ENCODE data around the gene CBFA2T3. TPM values are rescaled to one million over a fixed set of nuclear protein-coding genes. Genes with fewer than 3 reads are reported as not detected.

CBFA2T3 gene
- total and polyA plus RNA-seq, 2 of the 13 experiments (the other 11 are each of a cell fraction or from before 2014, with no cell fraction given) = 0.05 TPM; not detected in 1

- H2AFZ ChIP-seq (ENCODE audit: low read length) = no peak overlapping the region
- CTCF ChIA-PET (ENCODE audit: low intra/inter-chr PET ratio, low total read pairs) = no interaction called here
- TF ChIP-seq ZNF768 (CRISPR knock-in tag; IDR thresholded peaks at IDR 0.05) (0 out of 2 replicates have a peak, but pooled peaks have one; percentile 18), RARG (CRISPR knock-in tag; IDR thresholded peaks at IDR 0.05; ENCODE audit: low read depth) (no peak), GABPA (IDR thresholded peaks at IDR 0.05; ENCODE audit: low read depth, low read length) (0 out of 2 replicates have a peak, but pooled peaks have one; percentile 3), GABPA (CRISPR knock-in tag; IDR thresholded peaks at IDR 0.05; ENCODE audit: low read depth) (no peak), TBL1XR1 (IDR thresholded peaks at IDR 0.05; ENCODE audit: borderline replicate concordance, low read length, partially characterized antibody) (no peak)
- no peak for ATAC-seq
- POLR2A ChIA-PET = no interaction called here
- DNase-seq (ENCODE audit: low spot score) = no peak
- intact Hi-C loops (cut with micrococcal nuclease; ENCODE audit: unreplicated experiment) = no loop called here
- in situ Hi-C loops (cut with HindIII; ENCODE audit: extremely low pct_ligation_motif_present, low pct_unique_long_range_greater_than_20kb) = no loop called here
- no peak overlapping the region for H3K4me3 ChIP-seq (replicated peaks in 1 of 3; ENCODE audit: insufficient read depth in 1 of 3, low read depth in 2 of 3, low read length in 3 of 3)
- H3K9me3 ChIP-seq (ENCODE audit: low read length) = no peaks in the 10 kb centered on the region
- H3K79me2 ChIP-seq (ENCODE audit: insufficient read depth, low read length) = no peaks in the 10 kb centered on the region
- WGBS (ENCODE audit: low lambda C conversion rate) = 29% methylated on average over 24 of the region's 33 CpGs
- BruUV-seq (replicated peaks) = no TSS peak
- peaks cover 13% of the 10 kb centered on the region for H3K4me1 ChIP-seq (ENCODE audit: insufficient read depth, low read length)
- H3K9ac ChIP-seq (ENCODE audit: insufficient read depth, low read depth, low read length) = no peak overlapping the region
- peaks cover 10% of the 10 kb centered on the region; the same call in 1 of the 2 replicates for H4K20me1 ChIP-seq (ENCODE audit: insufficient read depth, low read length)
- H3K36me3 ChIP-seq (replicated peaks in 1 of 2; ENCODE audit: control insufficient read depth in 1 of 2, insufficient read depth in 2 of 2, low read length in 2 of 2) = no peaks in the 10 kb centered on the region
- no peak overlapping the region for H3K27ac ChIP-seq (ENCODE audit: extremely low read length, insufficient read depth, low read length)
- peaks cover 43 to 77% of the 10 kb centered on the region in 2 experiments for H3K27me3 ChIP-seq (ENCODE audit: control insufficient read depth in 1 of 2, insufficient read depth in 2 of 2, low read length in 2 of 2)
- no peak overlapping the region for H3K4me2 ChIP-seq (ENCODE audit: low read depth, low read length)
- no peak for FAIRE-seq
Measured at GRCh38 chr16:88934066-88934667, 42.8 kb downstream of the CBFA2T3 start.

DNA sequence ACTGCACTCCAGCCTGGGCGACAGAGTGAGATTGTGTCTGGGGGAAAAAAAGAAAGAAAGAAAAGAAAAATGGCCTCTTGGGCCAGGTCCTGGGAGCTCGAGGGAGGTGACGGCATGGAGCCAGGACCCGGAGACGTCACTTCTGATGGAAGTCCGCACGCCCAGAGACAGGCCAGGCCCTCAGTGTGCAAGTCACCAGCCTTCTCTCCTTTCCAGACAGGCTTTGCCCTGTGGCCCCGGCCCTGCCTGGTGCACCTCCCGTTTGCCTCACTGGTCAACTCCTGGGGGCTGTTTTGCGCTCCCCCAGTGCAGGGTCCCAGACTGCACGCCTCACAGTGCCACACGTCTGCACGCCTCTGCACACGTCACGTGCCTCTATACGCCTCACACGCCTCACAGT lies 44.1 kb downstream of the CBFA2T3 start:
- H3K27ac ChIP-seq (ENCODE audit: extremely low read length, insufficient read depth, low read length) = no peak overlapping the region
- CTCF ChIA-PET (ENCODE audit: low intra/inter-chr PET ratio, low total read pairs) = no interaction called here

More for the DNA sequence above, 44.1 kb downstream of the CBFA2T3 start:
- peaks cover 37 to 68% of the 10 kb centered on the region in 2 experiments for H3K27me3 ChIP-seq (ENCODE audit: control insufficient read depth in 1 of 2, insufficient read depth in 2 of 2, low read length in 2 of 2)
- H3K4me2 ChIP-seq (ENCODE audit: low read depth, low read length) = no peak overlapping the region
- WGBS (ENCODE audit: low lambda C conversion rate) = 50% methylated on average over 15 of the region's 17 CpGs
- no peaks in the 10 kb centered on the region for H3K79me2 ChIP-seq (ENCODE audit: insufficient read depth, low read length)
- FAIRE-seq (no peak), DNase-seq (ENCODE audit: low spot score) (no peak), ATAC-seq (no peak)
- TF ChIP-seq SOX6 (IDR thresholded peaks at IDR 0.05) (no peak), SOX6 (CRISPR knock-in tag; IDR thresholded peaks at IDR 0.05) (no peak), REXO4 (CRISPR knock-in tag; IDR thresholded peaks at IDR 0.05; ENCODE audit: borderline replicate concordance) (no peak)
- H4K20me1 ChIP-seq (ENCODE audit: insufficient read depth, low read length) = peaks cover 10% of the 10 kb centered on the region; the same call in 1 of the 2 replicates
- in situ Hi-C loops (cut with HindIII; ENCODE audit: extremely low pct_ligation_motif_present, low pct_unique_long_range_greater_than_20kb) = no loop called here
- no peaks in the 10 kb centered on the region for H3K36me3 ChIP-seq (replicated peaks in 1 of 2; ENCODE audit: control insufficient read depth in 1 of 2, insufficient read depth in 2 of 2, low read length in 2 of 2)
- intact Hi-C loops (cut with micrococcal nuclease; ENCODE audit: unreplicated experiment) = no loop called here
- peaks cover 25% of the 10 kb centered on the region for H3K4me1 ChIP-seq (ENCODE audit: insufficient read depth, low read length)
- H3K9me3 ChIP-seq (ENCODE audit: low read length) = no peaks in the 10 kb centered on the region
- H2AFZ ChIP-seq (ENCODE audit: low read length) = no peak overlapping the region
- POLR2A ChIA-PET = no interaction called here
- H3K4me3 ChIP-seq (replicated peaks in 1 of 3; ENCODE audit: insufficient read depth in 1 of 3, low read depth in 2 of 3, low read length in 3 of 3) = no peak overlapping the region
- BruUV-seq (replicated peaks) = no TSS peak
- H3K9ac ChIP-seq (ENCODE audit: insufficient read depth, low read depth, low read length) = no peak overlapping the region

Measured in HepG2 (cell line).